Measurements from ENCODE around the gene ESD.
A peak's percentile ranks its signal among the peaks of the same experiment; 100 is the strongest.
"Not testable (repeated sequence)": the region's sequence is repeated elsewhere in the genome, so short reads cannot be mapped to it uniquely, and the experiment has no call there.

The ESD gene

GRCh38 chr13:46804391-46804815 lies 7.4 kb upstream of the ESD start:
- TF ChIP-seq ZNF274 (IDR thresholded peaks at IDR 0.05; ENCODE audit: low read depth, low read length): no peak
- no peak overlapping the region for H3K4me3 ChIP-seq (ENCODE audit: low read length)

GRCh38 chr13:46803586-46803985 lies 6.6 kb upstream of the ESD start:
- no peak overlapping the region for H3K4me3 ChIP-seq (ENCODE audit: low read length)
- no peak for TF ChIP-seq ZNF274 (IDR thresholded peaks at IDR 0.05; ENCODE audit: low read depth, low read length)

GRCh38 chr13:46801858-46802257 lies 4.9 kb upstream of the ESD start:
- no peak overlapping the region for H3K4me3 ChIP-seq (ENCODE audit: low read length)
- TF ChIP-seq ZNF274 (IDR thresholded peaks at IDR 0.05; ENCODE audit: low read depth, low read length): no peak

GRCh38 chr13:46799139-46799538 lies 2.2 kb upstream of the ESD start:
- H3K4me3 ChIP-seq (ENCODE audit: low read length): no peak overlapping the region
- TF ChIP-seq ZNF274 (IDR thresholded peaks at IDR 0.05; ENCODE audit: low read depth, low read length): no peak

- H3K4me3 ChIP-seq (ENCODE audit: low read length): peak overlapping the region; percentile 82; the same call in 1 of the 2 replicates
Measured at GRCh38 chr13:46797501-46798237, 708 bp upstream of the ESD start.

GRCh38 chr13:46796129-46796514 lies 839 bp downstream of the ESD start:
- TF ChIP-seq ZNF274 (IDR thresholded peaks at IDR 0.05; ENCODE audit: low read depth, low read length): no peak
- peak overlapping the region; percentile 82 for H3K4me3 ChIP-seq (ENCODE audit: low read length)

More at GRCh38 chr13:46797501-46798237, 708 bp upstream of the ESD start:
- no peak for TF ChIP-seq ZNF274 (IDR thresholded peaks at IDR 0.05; ENCODE audit: low read depth, low read length)

GRCh38 chr13:46795321-46795720 lies 1.6 kb downstream of the ESD start:
- H3K4me3 ChIP-seq (ENCODE audit: low read length): no peak overlapping the region
- no peak for TF ChIP-seq ZNF274 (IDR thresholded peaks at IDR 0.05; ENCODE audit: low read depth, low read length)

- H3K4me3 ChIP-seq (ENCODE audit: low read length): no peak overlapping the region
- no peak for TF ChIP-seq ZNF274 (IDR thresholded peaks at IDR 0.05; ENCODE audit: low read depth, low read length)
Measured at GRCh38 chr13:46783504-46783903, 13.5 kb downstream of the ESD start.

GRCh38 chr13:46782691-46783090 lies 14.3 kb downstream of the ESD start:
- TF ChIP-seq ZNF274 (IDR thresholded peaks at IDR 0.05; ENCODE audit: low read depth, low read length): no peak
- H3K4me3 ChIP-seq (ENCODE audit: low read length): no peak overlapping the region

- no peak overlapping the region for H3K4me3 ChIP-seq (ENCODE audit: low read length)
- TF ChIP-seq ZNF274 (IDR thresholded peaks at IDR 0.05; ENCODE audit: low read depth, low read length): no peak
Measured at GRCh38 chr13:46782066-46782465, 14.9 kb downstream of the ESD start.

GRCh38 chr13:46778890-46779289 lies 18.1 kb downstream of the ESD start:
- H3K4me3 ChIP-seq (ENCODE audit: low read length): no peak overlapping the region
- TF ChIP-seq ZNF274 (IDR thresholded peaks at IDR 0.05; ENCODE audit: low read depth, low read length): no peak

GRCh38 chr13:46778095-46778494 lies 18.9 kb downstream of the ESD start:
- no peak overlapping the region for H3K4me3 ChIP-seq (ENCODE audit: low read length)
- no peak for TF ChIP-seq ZNF274 (IDR thresholded peaks at IDR 0.05; ENCODE audit: low read depth, low read length)

- no peak for TF ChIP-seq ZNF274 (IDR thresholded peaks at IDR 0.05; ENCODE audit: low read depth, low read length)
- no peak overlapping the region for H3K4me3 ChIP-seq (ENCODE audit: low read length)
Measured at GRCh38 chr13:46775385-46776107, 21.4 kb downstream of the ESD start.

- H3K4me3 ChIP-seq (ENCODE audit: low read length): no peak overlapping the region
- TF ChIP-seq ZNF274 (IDR thresholded peaks at IDR 0.05; ENCODE audit: low read depth, low read length): no peak
Measured at GRCh38 chr13:46773541-46773940, 23.4 kb downstream of the ESD start.

GRCh38 chr13:46771693-46772092 lies 25.3 kb downstream of the ESD start:
- TF ChIP-seq ZNF274 (IDR thresholded peaks at IDR 0.05; ENCODE audit: low read depth, low read length): no peak

GRCh38 chr13:46769925-46770324 lies 27.0 kb downstream of the ESD start:
- H3K4me3 ChIP-seq (ENCODE audit: low read length): not testable (repeated sequence)

More at GRCh38 chr13:46771693-46772092, 25.3 kb downstream of the ESD start:
- H3K4me3 ChIP-seq (ENCODE audit: low read length): no peak overlapping the region

Data from GM08714 (cell line).